ENCODE measurements around the gene MYH14.
"Not testable (repeated sequence)": the region's sequence is repeated elsewhere in the genome, so short reads cannot be mapped to it uniquely, and the experiment has no call there.

The MYH14 gene

GRCh38 chr19:50337031-50337430 is 133.6 kb downstream of the MYH14 start:
- DNase-seq, result not testable (repeated sequence)

GRCh38 chr19:50340331-50340730 is 136.9 kb downstream of the MYH14 start:
- no peak for DNase-seq

- DNase-seq, result no peak
Measured at GRCh38 chr19:50341091-50341564, 137.7 kb downstream of the MYH14 start.

- DNase-seq, result no peak
Measured at GRCh38 chr19:50344661-50345318, 141.4 kb downstream of the MYH14 start.

- not testable (repeated sequence) for DNase-seq
Measured at GRCh38 chr19:50347089-50347581, 143.7 kb downstream of the MYH14 start.

DNA sequence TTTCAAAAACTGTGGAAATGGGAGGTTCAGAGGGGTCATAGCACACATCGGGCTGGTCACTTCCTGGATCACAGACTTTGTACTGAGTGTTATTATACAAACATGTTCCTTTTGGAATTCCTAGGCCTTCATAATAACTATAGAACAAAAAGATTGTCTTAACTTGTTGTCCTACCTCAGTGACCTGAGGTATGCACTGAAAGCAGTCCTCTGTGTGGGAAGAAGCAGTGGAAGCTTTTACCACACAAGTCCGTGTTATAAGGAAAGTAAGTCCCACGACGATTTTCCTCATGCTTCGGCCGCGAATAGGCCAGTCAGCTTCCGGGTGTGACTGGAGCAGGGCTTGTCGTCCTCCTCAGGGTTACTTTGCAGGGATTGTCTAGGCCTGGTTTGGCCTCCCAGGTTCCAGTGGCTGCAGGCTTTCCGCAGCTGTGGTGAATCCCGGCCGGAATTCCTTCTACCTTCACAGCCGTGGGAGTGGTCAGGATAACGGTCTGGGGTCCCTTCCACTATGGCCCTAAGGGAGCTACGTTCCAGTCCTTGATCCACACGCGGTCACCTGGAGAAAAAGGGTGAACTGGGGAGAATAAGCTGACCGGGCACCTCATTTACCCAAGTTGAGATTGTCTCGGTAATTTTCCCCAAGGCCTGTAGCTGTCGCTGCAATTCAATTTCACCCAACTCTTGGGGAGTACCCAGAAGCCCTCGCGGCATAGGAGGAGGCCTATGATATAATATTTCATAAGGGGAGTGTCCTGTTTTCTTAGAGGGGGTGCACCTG is 146.0 kb downstream of the MYH14 start:
- no peak for DNase-seq

- no peak for DNase-seq
Measured at GRCh38 chr19:50352242-50352641, 148.8 kb downstream of the MYH14 start.

DNA sequence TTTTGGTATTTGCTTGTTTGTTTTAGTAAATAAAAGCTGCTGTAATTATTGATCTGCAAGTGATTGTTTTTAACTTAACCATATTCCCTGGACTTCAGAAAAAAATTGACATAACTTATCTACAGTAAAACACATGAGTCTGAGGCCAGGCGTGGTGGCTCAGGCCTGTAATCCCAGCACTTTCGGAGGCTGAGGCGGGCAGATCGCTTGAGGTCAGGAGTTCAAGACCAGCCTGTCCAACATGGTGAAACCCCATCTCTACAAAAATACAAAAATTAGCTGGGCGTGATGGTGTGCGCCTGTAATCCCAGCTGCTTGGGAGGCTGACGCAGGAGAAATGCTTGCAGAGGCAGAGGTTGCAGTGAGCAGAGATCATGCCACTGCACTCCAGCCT is 150.1 kb downstream of the MYH14 start:
- DNase-seq, result not testable (repeated sequence)

DNA sequence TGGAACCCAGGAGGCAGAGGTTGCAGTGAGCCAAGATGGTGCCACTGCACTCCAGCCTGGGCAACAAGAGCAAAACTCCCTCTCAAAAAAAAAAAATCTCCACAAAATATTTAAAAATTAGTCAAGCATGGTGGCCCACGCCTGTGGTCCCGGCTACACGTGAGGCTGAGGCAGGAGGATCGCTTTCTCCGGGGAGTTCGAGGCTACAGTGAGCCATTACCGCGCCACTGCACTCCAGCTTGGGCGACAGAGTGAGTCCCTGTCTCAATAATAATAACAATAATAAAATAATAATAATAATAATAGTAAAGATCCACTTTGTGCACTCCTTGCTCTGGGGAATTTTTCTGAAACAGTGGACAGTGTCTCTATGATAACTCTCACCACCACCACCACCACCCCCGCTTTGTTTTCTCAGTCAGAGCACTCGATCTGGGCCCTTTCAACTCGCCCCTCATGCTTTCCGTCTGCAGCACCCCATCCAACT is 153.3 kb downstream of the MYH14 start:
- no peak for DNase-seq

- no peak for DNase-seq
Measured at GRCh38 chr19:50357178-50358100, 154.0 kb downstream of the MYH14 start.

GRCh38 chr19:50358483-50359327 is 155.3 kb downstream of the MYH14 start:
- no peak for DNase-seq

- DNase-seq, result no peak
Measured at GRCh38 chr19:50359328-50359818, 156.0 kb downstream of the MYH14 start.

Data from NCI-H1048 (cell line).